ENCODE measurements around the gene SPECC1.

Gene SPECC1

DNA sequence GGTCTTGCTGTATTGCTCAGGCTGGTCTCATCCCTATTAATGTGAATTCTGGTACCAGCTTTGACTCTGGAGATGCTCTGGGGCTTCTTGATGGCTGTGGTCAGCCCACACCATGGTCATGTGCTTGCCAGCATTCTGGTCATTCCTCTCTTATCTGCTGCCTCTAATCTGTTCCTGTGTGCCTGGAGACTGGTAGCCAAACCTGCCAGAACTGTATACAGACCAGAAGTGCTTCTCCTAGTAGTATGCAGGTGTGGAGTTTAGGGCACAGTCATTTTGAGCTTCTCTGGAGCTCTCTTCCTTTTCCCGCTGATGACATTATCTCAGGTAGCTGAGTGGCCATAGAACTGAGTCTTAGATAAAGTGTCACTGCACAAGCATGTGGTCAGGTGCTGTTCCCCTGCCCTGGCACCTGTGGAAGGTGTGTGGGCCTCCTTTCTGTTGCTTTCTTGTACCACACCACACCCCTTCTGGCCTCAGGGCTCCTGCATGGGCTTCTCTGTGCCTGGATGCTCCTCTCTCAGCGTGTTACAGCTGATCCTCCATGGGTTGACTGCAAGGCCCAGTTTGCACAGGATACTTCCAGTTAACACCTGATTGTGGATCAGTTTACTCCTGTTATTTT is 162.7 kb downstream of the SPECC1 start:
- Histone ChIP-seq H3K79me1 (ENCODE audit: low read length) (peaks cover 40% of the 10 kb centered on the region), H3K4me1 (ENCODE audit: control insufficient read depth in 1 of 2, insufficient read depth in 2 of 2, low read length in 2 of 2) (peaks cover 35 to 41% of the 10 kb centered on the region in 2 experiments), H2AK5ac (ENCODE audit: low read length) (peak overlapping the region; percentile 33), H2BK5ac (ENCODE audit: low read depth, low read length, poor library complexity) (peak overlapping the region; percentile 99), H3K36me3 (ENCODE audit: control insufficient read depth in 1 of 2, insufficient read depth in 2 of 2, low read length in 2 of 2) (no peaks in the 10 kb centered on the region), H3K4me3 (ENCODE audit: low read depth, low read length) (no peak overlapping the region), H3K23ac (ENCODE audit: low read length) (no peak overlapping the region), H3K27me3 (ENCODE audit: insufficient read depth, low read length) (no peaks in the 10 kb centered on the region), H3K9me3 (ENCODE audit: insufficient read depth, low read depth, low read length) (no peaks in the 10 kb centered on the region), H3K18ac (ENCODE audit: low read length) (peak overlapping the region; percentile 19), H4K12ac (ENCODE audit: low read depth, low read length) (no peak overlapping the region), H3K27ac (ENCODE audit: low read depth, low read length) (peak overlapping the region; percentile 99), H3K4ac (ENCODE audit: low read depth, low read length) (peak overlapping the region; percentile 75), H2BK120ac (ENCODE audit: insufficient read depth, low read length, poor library complexity) (peak overlapping the region; percentile 99), H3K4me2 (ENCODE audit: low read length) (peak overlapping the region; percentile 10), H3K9ac (ENCODE audit: low read length) (no peak overlapping the region), H4K8ac (ENCODE audit: low read depth, low read length) (peak overlapping the region; percentile 82), H3K79me2 (ENCODE audit: control insufficient read depth, insufficient read depth, low read length, poor library complexity) (peaks cover 32% of the 10 kb centered on the region), H3K14ac (ENCODE audit: low read length) (peak overlapping the region; percentile 45), H4K91ac (ENCODE audit: low read depth, low read length) (peak overlapping the region; percentile 99), H2BK12ac (ENCODE audit: low read length) (peak overlapping the region; percentile 3), H2AFZ (ENCODE audit: insufficient read depth, low read length, poor library complexity) (no peak overlapping the region)
- no CpG with 5 or more reads among the region's 2 CpGs for WGBS (ENCODE audit: extremely low coverage, insufficient coverage, insufficient read length)
- peak; percentile 85 to 87 for DNase-seq

DNA sequence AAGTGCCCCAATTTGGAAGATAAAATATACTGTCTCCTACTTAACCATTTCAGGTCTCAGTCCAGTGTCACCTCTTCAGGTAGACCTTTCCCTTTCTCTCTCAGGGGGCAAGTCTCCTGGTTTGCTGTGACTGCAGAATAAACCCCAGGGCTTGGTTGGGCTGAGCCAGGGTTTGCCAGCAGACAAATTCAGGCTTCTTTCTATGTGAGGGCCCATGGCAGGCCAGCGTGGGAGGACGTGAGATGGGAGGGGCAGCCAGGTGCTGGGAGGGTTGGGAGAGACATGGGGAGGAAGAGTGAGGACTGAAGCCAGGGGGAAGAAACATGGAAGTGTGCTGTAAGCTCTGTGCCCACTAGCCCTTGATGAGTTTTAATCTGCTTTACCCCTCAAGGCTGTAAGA is 163.2 kb downstream of the SPECC1 start:
- H3K27ac ChIP-seq (ENCODE audit: low read depth, low read length), result peak overlapping the region; percentile 99
- H3K79me1 ChIP-seq (ENCODE audit: low read length), result peaks cover 40% of the 10 kb centered on the region
- H4K12ac ChIP-seq (ENCODE audit: low read depth, low read length), result peak overlapping the region; percentile 76
- H3K27me3 ChIP-seq (ENCODE audit: insufficient read depth, low read length), result no peaks in the 10 kb centered on the region
- peak overlapping the region; percentile 29 for H3K4me2 ChIP-seq (ENCODE audit: low read length)
- H2AK5ac ChIP-seq (ENCODE audit: low read length), result peak overlapping the region; percentile 91
- peak overlapping the region; percentile 6 for H3K9ac ChIP-seq (ENCODE audit: low read length)
- H3K4ac ChIP-seq (ENCODE audit: low read depth, low read length), result peak overlapping the region; percentile 75
- peak overlapping the region; percentile 85 for H3K18ac ChIP-seq (ENCODE audit: low read length)
- H3K14ac ChIP-seq (ENCODE audit: low read length), result peak overlapping the region; percentile 87
- DNase-seq, result no peak
- peaks cover 31% of the 10 kb centered on the region for H3K79me2 ChIP-seq (ENCODE audit: control insufficient read depth, insufficient read depth, low read length, poor library complexity)
- no peak overlapping the region for H3K23ac ChIP-seq (ENCODE audit: low read length)
- peak overlapping the region; percentile 86 for H2BK12ac ChIP-seq (ENCODE audit: low read length)
- peak overlapping the region; percentile 99 for H4K91ac ChIP-seq (ENCODE audit: low read depth, low read length)
- no peak overlapping the region for H3K4me3 ChIP-seq (ENCODE audit: low read depth, low read length)
- no CpG with 5 or more reads among the region's 2 CpGs for WGBS (ENCODE audit: extremely low coverage, insufficient coverage, insufficient read length)
- H2BK5ac ChIP-seq (ENCODE audit: low read depth, low read length, poor library complexity), result peak overlapping the region; percentile 99
- H3K9me3 ChIP-seq (ENCODE audit: insufficient read depth, low read depth, low read length), result no peaks in the 10 kb centered on the region
- peak overlapping the region; percentile 99 for H2BK120ac ChIP-seq (ENCODE audit: insufficient read depth, low read length, poor library complexity)
- H3K36me3 ChIP-seq (ENCODE audit: control insufficient read depth in 1 of 2, insufficient read depth in 2 of 2, low read length in 2 of 2), result no peaks in the 10 kb centered on the region
- no peak overlapping the region for H2AFZ ChIP-seq (ENCODE audit: insufficient read depth, low read length, poor library complexity)
- peaks cover 36 to 41% of the 10 kb centered on the region in 2 experiments for H3K4me1 ChIP-seq (ENCODE audit: control insufficient read depth in 1 of 2, insufficient read depth in 2 of 2, low read length in 2 of 2)
- H4K8ac ChIP-seq (ENCODE audit: low read depth, low read length), result peak overlapping the region; percentile 82

DNA sequence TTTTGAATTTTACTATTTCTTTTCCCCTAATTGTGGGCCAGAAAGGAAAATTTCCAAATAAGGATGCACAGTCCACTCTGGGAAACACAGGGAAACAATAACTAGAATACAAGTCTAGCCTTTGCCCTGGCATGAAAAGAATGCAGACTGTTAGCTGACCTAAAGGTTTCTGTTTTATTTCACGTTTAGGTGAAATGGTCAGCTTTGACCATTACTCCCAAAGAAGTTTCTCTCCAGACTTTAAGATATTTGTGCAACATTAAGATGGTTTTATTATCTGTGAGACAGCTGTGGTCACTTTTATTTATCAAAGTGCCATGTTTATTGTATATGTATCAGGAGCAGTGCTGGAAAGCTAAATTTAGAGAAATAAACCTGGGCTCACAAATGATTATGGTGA is 163.9 kb downstream of the SPECC1 start:
- Histone ChIP-seq H3K4me2 (ENCODE audit: low read length) (peak overlapping the region; percentile 26), H2AK5ac (ENCODE audit: low read length) (no peak overlapping the region), H2BK12ac (ENCODE audit: low read length) (no peak overlapping the region), H3K9me3 (ENCODE audit: insufficient read depth, low read depth, low read length) (no peaks in the 10 kb centered on the region), H4K8ac (ENCODE audit: low read depth, low read length) (peak overlapping the region; percentile 80), H4K12ac (ENCODE audit: low read depth, low read length) (no peak overlapping the region), H3K36me3 (ENCODE audit: control insufficient read depth in 1 of 2, insufficient read depth in 2 of 2, low read length in 2 of 2) (no peaks in the 10 kb centered on the region), H3K4me3 (ENCODE audit: low read depth, low read length) (no peak overlapping the region), H2BK5ac (ENCODE audit: low read depth, low read length, poor library complexity) (peak overlapping the region; percentile 97), H3K14ac (ENCODE audit: low read length) (peak overlapping the region; percentile 96), H2AFZ (ENCODE audit: insufficient read depth, low read length, poor library complexity) (no peak overlapping the region), H3K4me1 (ENCODE audit: control insufficient read depth in 1 of 2, insufficient read depth in 2 of 2, low read length in 2 of 2) (peaks cover 38 to 41% of the 10 kb centered on the region in 2 experiments), H3K23ac (ENCODE audit: low read length) (no peak overlapping the region), H2BK120ac (ENCODE audit: insufficient read depth, low read length, poor library complexity) (peak overlapping the region; percentile 89), H3K9ac (ENCODE audit: low read length) (no peak overlapping the region), H3K27me3 (ENCODE audit: insufficient read depth, low read length) (no peaks in the 10 kb centered on the region), H3K79me1 (ENCODE audit: low read length) (peaks cover 40% of the 10 kb centered on the region), H3K79me2 (ENCODE audit: control insufficient read depth, insufficient read depth, low read length, poor library complexity) (peaks cover 33% of the 10 kb centered on the region), H3K4ac (ENCODE audit: low read depth, low read length) (no peak overlapping the region), H4K91ac (ENCODE audit: low read depth, low read length) (peak overlapping the region; percentile 98), H3K18ac (ENCODE audit: low read length) (no peak overlapping the region), H3K27ac (ENCODE audit: low read depth, low read length) (peak overlapping the region; percentile 99)
- whole genome bisulfite sequencing (ENCODE audit: extremely low coverage, insufficient coverage, insufficient read length), result no CpG with 5 or more reads among the region's 1 CpG
- peak in 1 of 2 donors; percentile 31 for DNase-seq

DNA sequence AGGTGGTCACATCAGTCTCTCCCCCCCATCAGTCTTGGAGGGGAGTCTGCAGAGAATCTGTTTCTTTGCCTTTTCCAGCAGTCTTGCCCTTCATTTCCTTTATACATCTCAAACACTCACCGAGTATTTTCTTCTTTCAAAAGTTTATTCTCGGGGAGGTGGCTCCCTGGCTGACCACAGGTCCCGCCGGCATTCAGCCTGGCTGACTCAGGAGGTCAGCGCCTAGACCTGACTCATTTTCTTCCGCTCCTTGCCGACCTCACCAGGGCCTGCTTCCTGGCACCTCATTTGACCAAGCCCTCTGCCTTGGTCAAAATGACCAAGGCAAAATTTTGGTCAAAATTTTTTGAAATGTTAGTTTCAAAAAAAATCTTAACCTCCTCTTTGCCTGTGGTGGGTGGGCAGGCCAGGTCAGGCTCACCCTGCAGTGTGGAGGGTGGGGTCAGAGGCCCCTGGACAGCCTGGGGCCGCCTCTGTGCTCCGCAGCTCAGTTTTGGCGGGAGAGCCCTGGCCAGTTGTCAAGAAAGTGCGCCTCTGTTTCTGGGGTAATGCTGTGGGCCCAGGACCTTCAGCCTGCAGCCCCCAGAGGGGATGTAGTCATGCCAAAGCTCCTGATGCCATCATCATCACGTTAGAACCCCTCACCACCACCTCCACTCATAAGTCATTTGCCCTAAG is 165.6 kb downstream of the SPECC1 start:
- peak overlapping the region; percentile 99 for H3K27ac ChIP-seq (ENCODE audit: low read depth, low read length)
- H2AFZ ChIP-seq (ENCODE audit: insufficient read depth, low read length, poor library complexity), result peak overlapping the region; percentile 91
- DNase-seq, result peak; percentile 38 to 40
- H3K4me1 ChIP-seq (ENCODE audit: control insufficient read depth in 1 of 2, insufficient read depth in 2 of 2, low read length in 2 of 2), result peaks cover 38 to 39% of the 10 kb centered on the region in 2 experiments
- H3K18ac ChIP-seq (ENCODE audit: low read length), result peak overlapping the region; percentile 99
- peak overlapping the region; percentile 98 for H4K12ac ChIP-seq (ENCODE audit: low read depth, low read length)
- peaks cover 36% of the 10 kb centered on the region for H3K79me2 ChIP-seq (ENCODE audit: control insufficient read depth, insufficient read depth, low read length, poor library complexity)
- peak overlapping the region; percentile 100 for H2AK5ac ChIP-seq (ENCODE audit: low read length)
- no CpG with 5 or more reads among the region's 12 CpGs for WGBS (ENCODE audit: extremely low coverage, insufficient coverage, insufficient read length)
- H3K23ac ChIP-seq (ENCODE audit: low read length), result no peak overlapping the region
- peak overlapping the region; percentile 99 for H2BK120ac ChIP-seq (ENCODE audit: insufficient read depth, low read length, poor library complexity)
- H3K4me2 ChIP-seq (ENCODE audit: low read length), result no peak overlapping the region
- peaks cover 38% of the 10 kb centered on the region for H3K79me1 ChIP-seq (ENCODE audit: low read length)
- H3K9me3 ChIP-seq (ENCODE audit: insufficient read depth, low read depth, low read length), result no peaks in the 10 kb centered on the region
- H3K9ac ChIP-seq (ENCODE audit: low read length), result peak overlapping the region; percentile 2
- peak overlapping the region; percentile 98 for H3K4ac ChIP-seq (ENCODE audit: low read depth, low read length)
- peak overlapping the region; percentile 99 for H3K14ac ChIP-seq (ENCODE audit: low read length)
- peak overlapping the region; percentile 100 for H4K91ac ChIP-seq (ENCODE audit: low read depth, low read length)
- no peak overlapping the region for H3K4me3 ChIP-seq (ENCODE audit: low read depth, low read length)
- H3K27me3 ChIP-seq (ENCODE audit: insufficient read depth, low read length), result no peaks in the 10 kb centered on the region
- peak overlapping the region; percentile 100 for H2BK12ac ChIP-seq (ENCODE audit: low read length)
- peak overlapping the region; percentile 96 for H2BK5ac ChIP-seq (ENCODE audit: low read depth, low read length, poor library complexity)
- no peaks in the 10 kb centered on the region for H3K36me3 ChIP-seq (ENCODE audit: control insufficient read depth in 1 of 2, insufficient read depth in 2 of 2, low read length in 2 of 2)
- H4K8ac ChIP-seq (ENCODE audit: low read depth, low read length), result peak overlapping the region; percentile 83

All from trophoblast cell (in vitro differentiated cells and primary cell).